ENCODE results near the gene APPL1.
"Not testable (repeated sequence)": the region's sequence is repeated elsewhere in the genome, so short reads cannot be mapped to it uniquely, and the experiment has no call there.

Gene APPL1

DNA sequence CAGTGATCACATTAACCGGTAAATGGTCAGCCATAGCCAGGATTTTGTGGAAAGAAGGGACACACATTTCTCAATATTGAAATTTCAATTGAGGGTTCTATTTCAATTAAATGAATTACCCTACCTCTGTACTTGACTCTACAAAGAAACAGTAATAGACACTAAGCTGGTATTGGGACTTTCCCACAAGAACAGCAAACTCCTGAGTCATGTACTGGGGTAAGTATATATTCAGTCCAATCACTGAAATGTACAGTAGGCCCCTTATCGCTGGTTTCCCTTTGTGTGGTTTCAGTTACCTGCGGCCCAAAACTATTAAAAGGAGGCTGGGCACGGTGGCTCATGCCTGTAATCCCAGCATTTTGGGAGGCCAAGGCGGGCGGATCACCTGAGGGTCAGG, 47.3 kb downstream of the APPL1 start:
- DNase-seq (no peak), ATAC-seq (no peak)

GRCh38 chr3:57275393-57275792, 47.9 kb downstream of the APPL1 start:
- DNase-seq (no peak), ATAC-seq (no peak)

DNA sequence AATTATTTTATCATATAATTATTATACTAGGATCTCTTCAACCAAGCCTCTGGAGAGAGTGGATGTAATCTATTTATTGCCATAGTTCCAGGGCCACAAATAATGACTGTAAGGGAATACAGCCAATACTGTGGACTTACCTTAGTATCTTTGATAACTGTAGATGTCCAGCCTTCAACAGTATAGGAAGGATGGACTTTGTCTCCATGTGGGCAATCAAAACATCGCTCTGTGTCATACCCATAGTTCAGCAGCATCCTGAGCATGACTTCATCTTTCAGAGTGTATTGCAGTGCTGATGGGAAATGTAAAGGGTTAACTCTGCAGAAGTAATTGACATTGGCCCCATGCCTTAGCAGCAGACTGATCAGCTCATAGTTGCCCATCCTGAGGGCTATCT, 50.7 kb downstream of the APPL1 start:
- no peak for ATAC-seq

GRCh38 chr3:57279685-57280084, 52.2 kb downstream of the APPL1 start:
- ATAC-seq, result no peak
- DNase-seq, result no peak

More for the DNA sequence above, 50.7 kb downstream of the APPL1 start:
- no peak for DNase-seq

- DNase-seq, result no peak
- ATAC-seq, result peak; percentile 19
Observed at GRCh38 chr3:57281715-57282114, 54.2 kb downstream of the APPL1 start.

- DNase-seq (no peak), ATAC-seq (no peak)
Observed at GRCh38 chr3:57283334-57283733, 55.8 kb downstream of the APPL1 start.

- ATAC-seq, result no peak
- DNase-seq, result no peak
Observed at GRCh38 chr3:57287205-57287604, 59.7 kb downstream of the APPL1 start.

- DNase-seq (no peak), ATAC-seq (no peak)
Observed at GRCh38 chr3:57288403-57288802, 60.9 kb downstream of the APPL1 start.

DNA sequence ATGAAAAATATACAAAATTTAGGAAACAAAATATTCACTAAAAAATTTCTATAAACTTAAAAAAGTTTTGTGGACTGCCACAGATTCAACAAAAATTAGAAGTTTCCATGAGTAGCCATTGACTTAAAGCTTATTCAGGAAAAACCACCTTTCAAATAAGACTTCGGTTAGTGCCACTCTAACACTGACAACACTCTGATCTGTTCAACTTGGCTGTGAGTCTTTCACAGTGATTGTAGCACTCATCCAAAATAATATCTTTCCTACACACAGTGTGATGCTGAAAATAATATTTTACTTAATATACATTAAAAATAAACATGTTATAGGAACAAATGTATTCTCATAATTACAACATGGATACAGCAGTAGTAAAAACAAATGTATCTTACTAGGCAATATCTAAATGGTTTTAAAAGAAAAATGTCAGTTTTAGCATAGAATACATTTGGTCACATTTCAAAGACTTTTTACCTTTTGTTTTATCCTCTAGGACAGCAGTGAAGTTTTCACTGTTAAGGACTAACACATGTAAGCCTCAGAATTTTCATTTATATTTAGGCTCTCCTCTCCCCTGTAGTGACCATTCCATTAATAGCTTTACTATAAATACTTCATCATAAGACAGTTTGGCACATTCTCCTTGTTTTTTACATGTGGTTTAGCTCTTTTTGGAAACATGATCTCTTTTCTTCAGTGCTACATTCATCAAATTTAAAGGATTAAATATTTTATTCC, 64.8 kb downstream of the APPL1 start, which contains the start of gene ASB14:
TSS of gene ASB14 (minus strand) at position 527 of the 738 bp plus-strand sequence. CDS start 652 bp downstream, outside the sequence.
- ATAC-seq (no peak), DNase-seq (no peak)

- DNase-seq (no peak), ATAC-seq (no peak)
Observed at GRCh38 chr3:57292897-57293526, 65.5 kb downstream of the APPL1 start.

GRCh38 chr3:57298041-57298440, 70.5 kb downstream of the APPL1 start:
- DNase-seq (no peak), ATAC-seq (peak; percentile 49)

DNA sequence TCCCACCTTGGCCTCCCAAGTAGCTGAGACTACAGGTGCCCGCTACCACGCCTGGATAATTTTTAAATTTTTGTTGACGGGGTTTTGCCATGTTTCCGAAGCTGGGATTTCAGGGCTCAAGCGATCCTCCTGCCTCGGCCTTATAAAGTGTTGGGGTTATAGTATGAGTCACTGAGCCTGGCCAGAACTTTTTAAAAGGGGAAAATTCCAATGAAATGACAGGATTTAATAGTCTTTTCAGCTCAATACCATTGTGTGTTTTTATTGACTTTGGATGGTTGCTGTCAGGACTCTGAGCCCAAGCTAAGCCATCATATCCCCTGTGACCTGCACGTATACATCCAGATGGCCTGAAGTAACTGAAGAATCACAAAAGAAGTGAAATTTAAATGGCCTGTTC, 76.0 kb downstream of the APPL1 start:
- DNase-seq, ATAC-seq: not testable (repeated sequence)

DNA sequence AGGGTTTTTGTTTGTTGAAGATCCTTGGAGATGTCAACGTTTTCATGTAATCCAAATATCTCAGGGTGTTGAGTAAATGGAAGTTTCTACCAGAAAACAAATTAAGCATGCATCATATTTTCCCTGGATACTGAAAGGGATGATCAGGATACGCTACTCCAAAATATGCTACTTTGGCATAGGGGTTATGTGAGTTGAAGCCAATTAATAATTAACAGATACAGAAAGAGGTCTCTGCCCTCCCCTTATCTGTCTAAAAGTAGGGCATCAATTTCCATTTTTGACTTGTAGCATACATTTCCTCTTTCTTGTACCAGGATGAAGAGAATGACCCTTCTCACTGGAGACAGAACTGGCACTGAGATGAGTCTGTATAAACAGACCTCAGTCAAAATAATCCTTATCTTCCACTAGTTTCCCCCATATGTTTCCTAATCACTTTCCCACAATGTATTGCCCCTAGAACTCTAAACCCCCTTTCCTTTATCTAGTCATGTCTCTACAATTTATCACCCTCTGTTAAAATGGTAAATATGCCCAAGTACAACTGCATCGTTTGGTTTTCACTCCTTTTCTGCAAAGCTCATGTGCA, 82.3 kb downstream of the APPL1 start:
- ATAC-seq, result no peak
- no peak for DNase-seq

DNA sequence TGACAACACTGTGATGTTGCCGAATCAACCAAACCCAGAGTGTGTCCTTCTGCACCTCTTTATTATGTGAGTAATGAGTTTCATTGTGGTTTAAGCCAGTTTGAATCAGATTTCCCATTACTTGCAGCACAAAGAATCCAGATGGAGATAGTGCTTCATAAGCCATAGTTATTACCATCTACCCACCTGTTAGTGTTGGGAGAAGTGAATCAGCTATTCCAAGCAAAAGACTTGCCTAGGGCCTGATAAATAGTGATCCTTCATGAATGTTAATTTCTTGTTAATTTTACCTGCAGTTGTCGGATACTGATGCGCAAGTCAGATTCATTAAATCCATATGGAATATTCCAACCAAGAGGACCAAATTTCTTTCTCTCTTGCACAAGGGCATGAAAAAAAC, 86.7 kb downstream of the APPL1 start:
- no peak for DNase-seq

More for the DNA sequence above, 86.7 kb downstream of the APPL1 start:
- ATAC-seq, result no peak
